ENCODE measurements around the gene DNAJA4. TPM values are rescaled to one million over a fixed set of nuclear protein-coding genes. Genes with fewer than 3 reads are reported as not detected.

Gene DNAJA4
- total RNA-seq, 2 experiments from 2014 or later: not detected

- no peak for TF ChIP-seq EZH2phosphoT487 (IDR thresholded peaks at IDR 0.05; ENCODE audit: borderline replicate concordance, low read depth, low read length)
- no peak for TF ChIP-seq CTCF (conservative IDR thresholded peaks at IDR 0.05; ENCODE audit: low read length)
- no peak for DNase-seq (ENCODE audit: low spot score)
- no peaks in the 10 kb centered on the region for H3K36me3 ChIP-seq (ENCODE audit: insufficient read depth, low read length)
- H2AFZ ChIP-seq (ENCODE audit: low read length): no peak overlapping the region
- H4K20me1 ChIP-seq (ENCODE audit: insufficient read depth, low read length): no peaks in the 10 kb centered on the region
- no peaks in the 10 kb centered on the region for H3K79me2 ChIP-seq (ENCODE audit: insufficient read depth, low read depth, low read length)
- CTCF ChIA-PET (ENCODE audit: unreplicated experiment): interaction anchor here (0.6 kb wide), 1 partner anchor 401 kb away, joined by 3 read pairs; no protein-coding TSS in a partner anchor
- no peaks in the 10 kb centered on the region for H3K9me3 ChIP-seq (ENCODE audit: low read length)
- intact Hi-C loops (cut with micrococcal nuclease; ENCODE audit: unreplicated experiment): loop anchor here (5.0 kb wide), 1 partner anchor 313 kb away; no protein-coding TSS in a partner anchor
- no peak overlapping the region for H3K4me2 ChIP-seq (ENCODE audit: low read length)
- peaks cover 12% of the 10 kb centered on the region for H3K4me1 ChIP-seq (ENCODE audit: insufficient read depth, low read length, poor library complexity, severe bottlenecking)
- no peak overlapping the region for H3K4me3 ChIP-seq (ENCODE audit: low read depth, low read length, poor library complexity, severe bottlenecking)
- no peaks in the 10 kb centered on the region for H3K9me2 ChIP-seq (ENCODE audit: insufficient read depth, low read length)
- no peak overlapping the region for H3K27ac ChIP-seq (ENCODE audit: low read depth, low read length, poor library complexity, severe bottlenecking)
- POLR2A ChIA-PET: interaction anchor here (1.0 kb wide), 1 partner anchor 16 kb away, joined by 3 read pairs; no protein-coding TSS in a partner anchor
- no TSS peak for BruUV-seq (replicated peaks)
These were observed 40.1 kb downstream of the DNAJA4 start for GRCh38 chr15:78304216-78305066.

GRCh38 chr15:78306176-78306774, 41.9 kb downstream of the DNAJA4 start:
- H3K27ac ChIP-seq (ENCODE audit: low read depth, low read length, poor library complexity, severe bottlenecking): no peak overlapping the region
- TF ChIP-seq EZH2phosphoT487 (IDR thresholded peaks at IDR 0.05; ENCODE audit: borderline replicate concordance, low read depth, low read length) (no peak), CTCF (conservative IDR thresholded peaks at IDR 0.05; ENCODE audit: low read length) (no peak)
- no peak overlapping the region for H3K4me2 ChIP-seq (ENCODE audit: low read length)
- ChIA-PET CTCF (ENCODE audit: unreplicated experiment) (interaction anchor here (0.7 kb wide), 1 partner anchor 14 kb away, joined by 3 read pairs; no protein-coding TSS in a partner anchor), POLR2A (no interaction called here)
- peaks cover 7% of the 10 kb centered on the region for H3K4me1 ChIP-seq (ENCODE audit: insufficient read depth, low read length, poor library complexity, severe bottlenecking)
- intact Hi-C loops (cut with micrococcal nuclease; ENCODE audit: unreplicated experiment): loop anchor here (5.0 kb wide), 1 partner anchor 311 kb away; no protein-coding TSS in a partner anchor
- H3K36me3 ChIP-seq (ENCODE audit: insufficient read depth, low read length): no peaks in the 10 kb centered on the region
- H3K9me3 ChIP-seq (ENCODE audit: low read length): no peaks in the 10 kb centered on the region
- H2AFZ ChIP-seq (ENCODE audit: low read length): no peak overlapping the region
- no peak overlapping the region for H3K4me3 ChIP-seq (ENCODE audit: low read depth, low read length, poor library complexity, severe bottlenecking)
- no peaks in the 10 kb centered on the region for H4K20me1 ChIP-seq (ENCODE audit: insufficient read depth, low read length)
- BruUV-seq (replicated peaks): no TSS peak
- DNase-seq (ENCODE audit: low spot score): no peak
- no peaks in the 10 kb centered on the region for H3K79me2 ChIP-seq (ENCODE audit: insufficient read depth, low read depth, low read length)
- H3K9me2 ChIP-seq (ENCODE audit: insufficient read depth, low read length): no peaks in the 10 kb centered on the region
